ENCODE measurements around the gene HOXA9.

HOXA9 gene

DNA sequence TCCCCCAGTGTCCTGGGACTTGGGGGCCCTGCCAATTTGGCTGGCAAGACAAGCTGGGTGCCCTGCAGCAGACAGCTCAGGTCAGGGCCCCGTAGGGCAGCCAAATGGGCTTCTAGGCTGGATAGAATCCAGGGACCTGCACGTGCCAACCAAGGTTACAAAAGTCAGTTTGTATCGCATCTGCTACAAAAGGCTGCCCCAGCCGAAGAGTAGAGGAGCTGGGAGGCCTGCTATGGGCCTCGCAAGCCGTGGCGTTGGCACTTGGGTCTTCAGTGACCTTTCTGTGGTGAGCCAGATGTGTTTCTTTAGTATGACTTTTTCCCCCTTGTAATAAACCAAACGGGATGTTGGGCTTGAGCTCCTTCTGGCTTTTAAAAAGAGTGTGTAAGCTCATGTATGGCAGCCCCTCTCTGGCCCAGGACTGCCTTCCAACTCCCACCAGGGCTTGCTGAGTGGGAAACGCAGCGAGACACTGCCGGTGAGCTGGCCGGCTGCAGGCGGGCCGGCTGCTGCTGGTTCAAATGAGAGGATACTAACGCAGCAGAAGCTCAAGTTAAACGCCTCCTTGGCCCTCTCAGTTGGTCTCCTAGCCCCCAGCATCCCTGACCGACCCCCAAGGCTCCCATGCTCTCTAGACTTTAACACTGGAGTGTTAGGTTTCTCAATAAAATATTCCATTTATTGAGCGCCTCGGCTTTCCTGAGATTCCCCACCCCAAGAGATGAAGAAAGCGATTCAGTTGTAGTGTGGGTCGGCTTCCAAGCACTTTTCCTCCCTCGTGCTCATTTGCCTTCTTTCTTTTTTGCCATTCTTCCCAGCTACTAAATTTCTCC, 11.8 kb upstream of the HOXA9 start:
- H3K27ac ChIP-seq (ENCODE audit: extremely low read depth, low read depth, low read length) = peak overlapping the region; percentile 99
- no peaks in the 10 kb centered on the region for H3K9me3 ChIP-seq (ENCODE audit: control insufficient read depth, insufficient read depth, low read depth, low read length)
- TF ChIP-seq HOXA7 (CRISPR knock-in tag; IDR thresholded peaks at IDR 0.05; ENCODE audit: borderline replicate concordance) (no peak), PRDM4 (tag by site-specific recombination; IDR thresholded peaks at IDR 0.05) (0 out of 2 replicates have a peak, but pooled peaks have one; percentile 6), PRDM1 (tag by site-specific recombination; IDR thresholded peaks at IDR 0.05) (peak; percentile 59; the same call in 1 of the 2 replicates), GLIS1 (tag by site-specific recombination; IDR thresholded peaks at IDR 0.05) (peak; percentile 71), FEZF1 (tag by site-specific recombination; IDR thresholded peaks at IDR 0.05) (peak; percentile 60), ZNF596 (tag by site-specific recombination; IDR thresholded peaks at IDR 0.05) (no peak), OVOL3 (tag by site-specific recombination; IDR thresholded peaks at IDR 0.05) (no peak), ZNF335 (tag by site-specific recombination; conservative IDR thresholded peaks at IDR 0.05) (0 out of 2 replicates have a peak, but pooled peaks have one; percentile 6), ZBTB17 (tag by site-specific recombination; IDR thresholded peaks at IDR 0.05) (no peak), ZNF19 (tag by site-specific recombination; IDR thresholded peaks at IDR 0.05; ENCODE audit: low read depth) (no peak), ZNF404 (tag by site-specific recombination; IDR thresholded peaks at IDR 0.05) (no peak), ZNF175 (tag by site-specific recombination; IDR thresholded peaks at IDR 0.05) (no peak), GLIS2 (tag by site-specific recombination; IDR thresholded peaks at IDR 0.05) (peak; percentile 62; the same call in 1 of the 2 replicates), ZNF366 (tag by site-specific recombination; conservative IDR thresholded peaks at IDR 0.05) (0 out of 2 replicates have a peak, but pooled peaks have one; percentile 23), ZNF112 (tag by site-specific recombination; IDR thresholded peaks at IDR 0.05) (no peak)
- CTCF ChIA-PET = interaction anchor here (0.5 to 3.7 kb wide), 5 partner anchors 9 to 1758 kb away, joined by 3 to 10 read pairs (median 5); no protein-coding TSS in a partner anchor
- POLR2A ChIA-PET = interaction anchor here (1.0 to 11.2 kb wide), 6 partner anchors 7 to 21 kb away, joined by 3 to 237 read pairs (median 6); partner anchors contain the start of genes HOXA11 and HOXA7
- peaks cover 0 to 6% of the 10 kb centered on the region in 2 experiments; a peak in 2 of 3 replicates for H3K36me3 ChIP-seq (ENCODE audit: control insufficient read depth in 2 of 2, insufficient read depth in 1 of 2, low read length in 2 of 2)
- H3K4me3 ChIP-seq (ENCODE audit: low read depth, low read length) = peak overlapping the region; percentile 76
- H3K4me1 ChIP-seq (ENCODE audit: control insufficient read depth, insufficient read depth, low read length) = peaks cover 29% of the 10 kb centered on the region

GRCh38 chr7:27176524-27176845, 11.1 kb upstream of the HOXA9 start:
- TF ChIP-seq KLF10 (tag by site-specific recombination; IDR thresholded peaks at IDR 0.05) (no peak), FEZF1 (tag by site-specific recombination; IDR thresholded peaks at IDR 0.05) (no peak), ZFP69B (tag by site-specific recombination; IDR thresholded peaks at IDR 0.05) (no peak), ZNF19 (tag by site-specific recombination; IDR thresholded peaks at IDR 0.05; ENCODE audit: low read depth) (no peak)
- TF ChIP-seq, protein P1, sequence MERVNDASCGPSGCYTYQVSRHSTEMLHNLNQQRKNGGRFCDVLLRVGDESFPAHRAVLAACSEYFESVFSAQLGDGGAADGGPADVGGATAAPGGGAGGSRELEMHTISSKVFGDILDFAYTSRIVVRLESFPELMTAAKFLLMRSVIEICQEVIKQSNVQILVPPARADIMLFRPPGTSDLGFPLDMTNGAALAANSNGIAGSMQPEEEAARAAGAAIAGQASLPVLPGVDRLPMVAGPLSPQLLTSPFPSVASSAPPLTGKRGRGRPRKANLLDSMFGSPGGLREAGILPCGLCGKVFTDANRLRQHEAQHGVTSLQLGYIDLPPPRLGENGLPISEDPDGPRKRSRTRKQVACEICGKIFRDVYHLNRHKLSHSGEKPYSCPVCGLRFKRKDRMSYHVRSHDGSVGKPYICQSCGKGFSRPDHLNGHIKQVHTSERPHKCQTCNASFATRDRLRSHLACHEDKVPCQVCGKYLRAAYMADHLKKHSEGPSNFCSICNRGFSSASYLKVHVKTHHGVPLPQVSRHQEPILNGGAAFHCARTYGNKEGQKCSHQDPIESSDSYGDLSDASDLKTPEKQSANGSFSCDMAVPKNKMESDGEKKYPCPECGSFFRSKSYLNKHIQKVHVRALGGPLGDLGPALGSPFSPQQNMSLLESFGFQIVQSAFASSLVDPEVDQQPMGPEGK (tag by site-specific recombination; IDR thresholded peaks at IDR 0.05) = no peak
- peak overlapping the region; percentile 100 for H3K27ac ChIP-seq (ENCODE audit: extremely low read depth, low read depth, low read length)
- H3K4me1 ChIP-seq (ENCODE audit: control insufficient read depth, insufficient read depth, low read length) = peaks cover 23% of the 10 kb centered on the region
- no peaks in the 10 kb centered on the region for H3K9me3 ChIP-seq (ENCODE audit: control insufficient read depth, insufficient read depth, low read depth, low read length)
- peak overlapping the region; percentile 76 for H3K4me3 ChIP-seq (ENCODE audit: low read depth, low read length)
- CTCF ChIA-PET = interaction anchor here (0.8 to 3.7 kb wide), 3 partner anchors 8 to 26 kb away, joined by 3 to 10 read pairs (median 7); partner anchors contain the start of gene HOXA11
- POLR2A ChIA-PET = interaction anchor here (1.1 to 11.2 kb wide), 5 partner anchors 8 to 61 kb away, joined by 3 to 237 read pairs (median 5); partner anchors contain the start of genes HOXA11 and HOXA7
- peaks cover 2 to 3% of the 10 kb centered on the region in 2 experiments; a peak in 2 of 3 replicates for H3K36me3 ChIP-seq (ENCODE audit: control insufficient read depth in 2 of 2, insufficient read depth in 1 of 2, low read length in 2 of 2)
